IMR-90 (cell line): ENCODE measurements around the gene MED26. TPM values are rescaled to one million over a fixed set of nuclear protein-coding genes. Genes with fewer than 3 reads are reported as not detected.
A peak's percentile ranks its signal among the peaks of the same experiment; 100 is the strongest.

Experiments used
- ATAC-seq: fragments of 200-7000 bp; cut with Tn5 transposase; 2 replicates; pipeline ENCODE4 v1.9.1; 2020; ENCODE audit warnings: low read depth, mild to moderate bottlenecking, moderate library complexity
- BruUV-seq: library from RNA; stranded (reverse); fragments of 400-500 nt; replicated peaks from 2 replicates; lab custom pipeline; 2021; lab: Mats Ljungman, UMichigan
- CTCF ChIA-PET: fragments of 300-600 bp; formaldehyde crosslinking; extraction: SDS; loops from one replicate; lab custom pipeline; 2021; ENCODE audit warnings: antibody characterized with exemption; lab: Yijun Ruan, JAX
- POLR2A ChIA-PET: fragments of 300-600 bp; sonication (Branson Sonifier 250); formaldehyde crosslinking; loops from one replicate; lab custom pipeline; 2022; ENCODE audit warnings: antibody characterized with exemption; ENCODE audit not compliant: unreplicated experiment; lab: Charles Lee
- DNase-seq: peaks from one replicate; pipeline ENCODE4 v3.0.0; 2013
- H2AFZ ChIP-seq: replicated peaks from 2 replicates; pipeline ENCODE3; 2013; ENCODE audit warnings: low read length, mild to moderate bottlenecking; ENCODE audit not compliant: poor library complexity
- H2AK5ac ChIP-seq: 2 replicates; pipeline ENCODE4 v1.6.1; 2013; ENCODE audit warnings: low read depth, low read length, inconsistent platforms
- H2AK9ac ChIP-seq: replicated peaks from 2 replicates; pipeline ENCODE3; 2013; ENCODE audit warnings: mild to moderate bottlenecking, low read depth, low read length, moderate library complexity; ENCODE audit not compliant: poor library complexity
- H2BK120ac ChIP-seq: 2 replicates; pipeline ENCODE4 v1.6.1; 2013; ENCODE audit warnings: low read depth, low read length, inconsistent platforms
- H2BK15ac ChIP-seq: 3 replicates; pipeline ENCODE4 v1.6.1; 2013; ENCODE audit warnings: low read depth, low read length, inconsistent platforms
- H2BK20ac ChIP-seq: 2 replicates; pipeline ENCODE4 v1.6.1; 2013; ENCODE audit warnings: low read depth, mild to moderate bottlenecking, inconsistent platforms, low read length, moderate library complexity
- H2BK5ac ChIP-seq: 2 replicates; pipeline ENCODE4 v1.6.1; 2013; ENCODE audit warnings: mild to moderate bottlenecking, low read depth, low read length, inconsistent platforms; ENCODE audit not compliant: poor library complexity, severe bottlenecking
- H3K14ac ChIP-seq: replicated peaks from 2 replicates; pipeline ENCODE4 v1.6.1; 2013; ENCODE audit warnings: low read depth, low read length, inconsistent platforms
- H3K18ac ChIP-seq: 2 replicates; pipeline ENCODE4 v1.6.1; 2013; ENCODE audit warnings: low read depth, low read length, control low read depth
- H3K23ac ChIP-seq: 2 replicates; pipeline ENCODE4 v1.6.1; 2013; ENCODE audit warnings: low read depth, low read length, inconsistent platforms
- H3K27ac ChIP-seq: 2 replicates; pipeline ENCODE4 v1.5.1; 2013; ENCODE audit warnings: mild to moderate bottlenecking, control low read depth, low read length; ENCODE audit not compliant: insufficient read depth
- H3K27me3 ChIP-seq: 2 replicates; pipeline ENCODE4 v1.6.1; 2013; ENCODE audit warnings: low read length; ENCODE audit not compliant: control insufficient read depth, insufficient read depth
- H3K36me3 ChIP-seq: 2 replicates; pipeline ENCODE4 v1.6.1; 2013; ENCODE audit warnings: low read length, mixed read lengths; ENCODE audit not compliant: control insufficient read depth, insufficient read depth
- H3K4ac ChIP-seq: 2 replicates; pipeline ENCODE4 v1.6.1; 2013; ENCODE audit warnings: low read depth, low read length, inconsistent platforms
- H3K4me1 ChIP-seq: 2 replicates; pipeline ENCODE4 v1.6.1; 2013; ENCODE audit warnings: low read length, mixed read lengths; ENCODE audit not compliant: control insufficient read depth, insufficient read depth
- H3K4me2 ChIP-seq: 2 replicates; pipeline ENCODE4 v1.6.1; 2013; ENCODE audit warnings: low read depth, mild to moderate bottlenecking, control low read depth, low read length, moderate library complexity
- H3K4me3 ChIP-seq: 2 replicates; pipeline ENCODE4 v1.5.1; 2013; ENCODE audit warnings: low read depth, mild to moderate bottlenecking, control low read depth, low read length, moderate library complexity; ENCODE audit not compliant: insufficient read depth
- H3K56ac ChIP-seq: 2 replicates; pipeline ENCODE4 v1.6.1; 2013; ENCODE audit warnings: low read length, inconsistent platforms; ENCODE audit not compliant: insufficient read depth; ENCODE audit errors: extremely low read depth
- H3K79me1 ChIP-seq, 2 experiments: 2 replicates each; pipeline ENCODE4 v1.6.1; 2013; ENCODE audit warnings: low read length in 2 of 2, inconsistent platforms in 1 of 2, low read depth in 1 of 2
- H3K9ac ChIP-seq: 2 replicates; pipeline ENCODE4 v1.6.1; 2013; ENCODE audit warnings: low read depth, low read length, control low read depth
- H3K9me1 ChIP-seq: 2 replicates; pipeline ENCODE4 v1.6.1; 2013; ENCODE audit warnings: low read length, inconsistent platforms; ENCODE audit not compliant: insufficient read depth
- H3K9me3 ChIP-seq: 2 replicates; pipeline ENCODE4 v1.6.1; 2013; ENCODE audit warnings: low read length; ENCODE audit not compliant: control insufficient read depth, insufficient read depth
- H4K20me1 ChIP-seq: 2 replicates; pipeline ENCODE4 v1.6.1; 2013; ENCODE audit warnings: low read length, inconsistent platforms; ENCODE audit not compliant: insufficient read depth
- H4K5ac ChIP-seq: 2 replicates; pipeline ENCODE4 v1.6.1; 2013; ENCODE audit warnings: mild to moderate bottlenecking, low read depth, low read length, control low read depth
- H4K8ac ChIP-seq, 2 experiments: 2 replicates each; pipeline ENCODE4 v1.6.1; 2013; ENCODE audit warnings: low read depth in 2 of 2, low read length in 2 of 2, control low read depth in 1 of 2, inconsistent platforms in 1 of 2
- H4K91ac ChIP-seq: 2 replicates; pipeline ENCODE4 v1.6.1; 2013; ENCODE audit warnings: low read depth, low read length, inconsistent platforms; ENCODE audit not compliant: insufficient read depth
- BHLHE40 ChIP-seq: fragments of 150-350 bp; IDR thresholded peaks from 2 replicates; pipeline ENCODE4 v1.6.1; 2016; ENCODE audit warnings: mild to moderate bottlenecking, low read depth, low read length
- CEBPB ChIP-seq: IDR thresholded peaks from 2 replicates; pipeline ENCODE4 v1.6.1; 2012; ENCODE audit warnings: low read depth, low read length, improper control_type of control experiment
- RCOR1 ChIP-seq: IDR thresholded peaks from 2 replicates; pipeline ENCODE4 v1.6.1; 2012; ENCODE audit warnings: mild to moderate bottlenecking, low read length, improper control_type of control experiment; ENCODE audit not compliant: insufficient replicate concordance
- RFX5 ChIP-seq: IDR thresholded peaks from 2 replicates; pipeline ENCODE4 v1.8.0; 2012; ENCODE audit warnings: low read depth, mild to moderate bottlenecking, low read length, moderate library complexity
- WGBS, 2 experiments: methylation state at CpG; one replicate each; pipeline versions ENCODE4 v1.1.5 to v1.1.7; 2013; ENCODE audit warnings: missing lambda C conversion rate in 2 of 2; ENCODE audit not compliant: insufficient read length in 1 of 2; ENCODE audit errors: extremely low coverage in 2 of 2; 5-methylcytosine and 5-hydroxymethylcytosine counted together
- dilution Hi-C: fragments of 300-500 bp; cut with HindIII; formaldehyde crosslinking; loops from one replicate; pipeline ENCODE4 v1.14.3; 2018; ENCODE audit warnings: low sequenced_read_pairs; ENCODE audit not compliant: unreplicated experiment
- in situ Hi-C: fragments of 300-500 bp; cut with MboI; formaldehyde crosslinking; loops from 3 replicates; pipeline ENCODE4 v1.14.3; 2019; ENCODE audit warnings: low sequenced_read_pairs, inconsistent platforms, mixed read lengths
- intact Hi-C: fragments of 100-400 bp; cut with micrococcal nuclease; formaldehyde crosslinking; loops from 2 replicates; pipeline ENCODE4 v1.10.0; 2022
- polyA plus RNA-seq, 3 experiments: library from polyadenylated mRNA; depleted of rRNA; stranded (reverse); fragments of >200 nt; gene quantifications; 2 replicates each; pipeline ENCODE4 v1.2.3, GENCODE V29; 2012; ENCODE audit warnings: low replicate concordance in 1 of 3
- total RNA-seq: library from RNA; depleted of rRNA; stranded (reverse); fragments of >200 nt; gene quantifications from 2 replicates; pipeline ENCODE4 v1.2.3, GENCODE V29; 2012

Gene MED26
- total and polyA plus RNA-seq, 2 of the 4 experiments (the other 2 are of a cell fraction): 2.0 to 4.0 TPM

GRCh38 chr19:16590876-16591802 lies 36.9 kb downstream of the MED26 start (continued):
- no peak for TF ChIP-seq RCOR1

GRCh38 chr19:16589917-16590316 lies 38.1 kb downstream of the MED26 start:
- H3K4me3 ChIP-seq: no peak overlapping the region
- no peak for ATAC-seq
- H3K4ac ChIP-seq: no peak overlapping the region
- in situ Hi-C loops (no loop called here), intact Hi-C loops (no loop called here), dilution Hi-C loops (no loop called here)
- H2BK20ac ChIP-seq: no peak overlapping the region
- H3K4me2 ChIP-seq: no peak overlapping the region
- H2BK120ac ChIP-seq: no peak overlapping the region
- peaks cover 60% of the 10 kb centered on the region for H3K9me1 ChIP-seq
- H2AFZ ChIP-seq: no peak overlapping the region
- H3K27me3 ChIP-seq: no peaks in the 10 kb centered on the region
- H4K91ac ChIP-seq: no peak overlapping the region
- no peak overlapping the region for H2BK5ac ChIP-seq
- ChIA-PET CTCF (no interaction called here), POLR2A (no interaction called here)
- H2AK9ac ChIP-seq: no peak overlapping the region
- H3K9me3 ChIP-seq: no peaks in the 10 kb centered on the region
- H3K27ac ChIP-seq: no peak overlapping the region
- no peak overlapping the region for H3K56ac ChIP-seq
- H4K20me1 ChIP-seq: peaks cover 100% of the 10 kb centered on the region
- no CpG with 5 or more reads among the region's 3 CpGs for WGBS, 2 experiments
- H2AK5ac ChIP-seq: no peak overlapping the region
- no peak overlapping the region for H3K18ac ChIP-seq
- no peak overlapping the region for H3K9ac ChIP-seq
- H3K36me3 ChIP-seq: no peaks in the 10 kb centered on the region
- no TSS peak for BruUV-seq
- no peak overlapping the region for H2BK15ac ChIP-seq
- DNase-seq: no peak
- no peak for TF ChIP-seq RFX5
- TF ChIP-seq BHLHE40: no peak
- TF ChIP-seq RCOR1: no peak
- 0 out of 2 replicates have a peak, but pooled peaks have one; percentile 33 for TF ChIP-seq CEBPB
- H3K23ac ChIP-seq: peak overlapping the region; percentile 54; the same call in 1 of the 2 replicates
- no peak overlapping the region for H3K14ac ChIP-seq
- H3K4me1 ChIP-seq: peaks cover 34% of the 10 kb centered on the region
- H3K79me1 ChIP-seq: peaks cover 30 to 98% of the 10 kb centered on the region in 2 experiments; a peak in 3 of 4 replicates
- no peak overlapping the region for H4K8ac ChIP-seq
- no peak overlapping the region for H4K5ac ChIP-seq
